CD4-positive, alpha-beta T cell treated with Interleukin-17A for 4 hours (primary cell): ENCODE measurements around the gene OPCML.
"Not testable (repeated sequence)": the region's sequence is repeated elsewhere in the genome, so short reads cannot be mapped to it uniquely, and the experiment has no call there.

ENCODE experiments used
- DNase-seq: peaks from one replicate; pipeline ENCODE4 v3.0.0-alpha.2; 2020; ENCODE audit warnings: mixed read lengths

Gene OPCML

GRCh38 chr11:132447761-132448160 lies 1084.5 kb downstream of the OPCML start:
- no peak for DNase-seq

- no peak for DNase-seq
Observed at GRCh38 chr11:132445859-132446291, 1086.4 kb downstream of the OPCML start.

GRCh38 chr11:132444911-132445310 lies 1087.4 kb downstream of the OPCML start:
- no peak for DNase-seq

- DNase-seq, result no peak
Observed at GRCh38 chr11:132439711-132440255, 1092.5 kb downstream of the OPCML start.

- DNase-seq, result no peak
Observed at GRCh38 chr11:132438418-132438817, 1093.9 kb downstream of the OPCML start.

- no peak for DNase-seq
Observed at GRCh38 chr11:132430429-132431062, 1101.8 kb downstream of the OPCML start.

- no peak for DNase-seq
Observed at GRCh38 chr11:132429685-132430084, 1102.6 kb downstream of the OPCML start.

- no peak for DNase-seq
Observed at GRCh38 chr11:132427611-132428010, 1104.7 kb downstream of the OPCML start.

- no peak for DNase-seq
Observed at GRCh38 chr11:132424433-132424832, 1107.9 kb downstream of the OPCML start.

- DNase-seq, result no peak
Observed at GRCh38 chr11:132423266-132423665, 1109.0 kb downstream of the OPCML start.

- DNase-seq, result no peak
Observed at GRCh38 chr11:132422722-132423121, 1109.6 kb downstream of the OPCML start.

- no peak for DNase-seq
Observed at GRCh38 chr11:132421555-132421954, 1110.7 kb downstream of the OPCML start.

GRCh38 chr11:132414451-132414850 lies 1117.8 kb downstream of the OPCML start:
- no peak for DNase-seq

GRCh38 chr11:132410383-132410782 lies 1121.9 kb downstream of the OPCML start:
- no peak for DNase-seq

GRCh38 chr11:132409573-132410355 lies 1122.5 kb downstream of the OPCML start:
- no peak for DNase-seq

- DNase-seq, result no peak
Observed at GRCh38 chr11:132408877-132409276, 1123.4 kb downstream of the OPCML start.

- no peak for DNase-seq
Observed at GRCh38 chr11:132405728-132406127, 1126.6 kb downstream of the OPCML start.

GRCh38 chr11:132402071-132402684 lies 1130.1 kb downstream of the OPCML start:
- DNase-seq, result no peak

GRCh38 chr11:132396318-132396717 lies 1136.0 kb downstream of the OPCML start:
- DNase-seq, result no peak

GRCh38 chr11:132395434-132395833 lies 1136.9 kb downstream of the OPCML start:
- no peak for DNase-seq

GRCh38 chr11:132379540-132379939 lies 1152.8 kb downstream of the OPCML start:
- DNase-seq, result no peak

- no peak for DNase-seq
Observed at GRCh38 chr11:132373405-132374143, 1158.7 kb downstream of the OPCML start.

- not testable (repeated sequence) for DNase-seq
Observed at GRCh38 chr11:132370114-132370513, 1162.2 kb downstream of the OPCML start.
